ENCODE results near the gene ADISSP.

Gene ADISSP

DNA sequence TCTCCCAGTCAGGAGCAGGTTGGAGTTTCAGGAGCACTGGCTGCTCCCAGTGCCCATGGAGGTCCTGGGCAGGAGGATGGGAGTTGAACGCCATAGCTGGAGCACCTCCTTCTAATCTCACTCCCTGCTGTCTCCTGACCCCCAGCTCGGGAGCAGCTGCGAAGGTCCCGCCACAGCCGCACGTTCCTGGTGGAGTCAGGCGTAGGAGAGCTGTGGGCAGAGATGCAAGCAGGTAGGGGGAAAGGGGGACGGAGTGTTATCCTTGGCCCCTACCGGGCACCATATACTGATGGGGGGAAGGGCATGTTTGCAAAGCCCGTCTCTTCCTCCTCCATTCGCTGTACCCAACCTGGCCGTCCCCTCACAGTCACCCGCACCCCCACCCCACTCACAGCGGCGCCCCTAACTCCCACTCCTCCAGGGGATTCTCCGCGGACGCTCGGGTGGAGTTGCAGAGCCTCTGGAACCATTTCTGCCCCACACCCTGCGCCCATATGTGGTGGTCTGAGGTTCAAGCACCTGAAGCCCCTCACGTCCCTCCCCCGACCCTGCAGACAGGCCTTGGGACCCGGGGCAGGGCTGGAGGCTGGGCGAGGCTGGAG is 18.4 kb downstream of the ADISSP start:
- TF ChIP-seq, protein P1, sequence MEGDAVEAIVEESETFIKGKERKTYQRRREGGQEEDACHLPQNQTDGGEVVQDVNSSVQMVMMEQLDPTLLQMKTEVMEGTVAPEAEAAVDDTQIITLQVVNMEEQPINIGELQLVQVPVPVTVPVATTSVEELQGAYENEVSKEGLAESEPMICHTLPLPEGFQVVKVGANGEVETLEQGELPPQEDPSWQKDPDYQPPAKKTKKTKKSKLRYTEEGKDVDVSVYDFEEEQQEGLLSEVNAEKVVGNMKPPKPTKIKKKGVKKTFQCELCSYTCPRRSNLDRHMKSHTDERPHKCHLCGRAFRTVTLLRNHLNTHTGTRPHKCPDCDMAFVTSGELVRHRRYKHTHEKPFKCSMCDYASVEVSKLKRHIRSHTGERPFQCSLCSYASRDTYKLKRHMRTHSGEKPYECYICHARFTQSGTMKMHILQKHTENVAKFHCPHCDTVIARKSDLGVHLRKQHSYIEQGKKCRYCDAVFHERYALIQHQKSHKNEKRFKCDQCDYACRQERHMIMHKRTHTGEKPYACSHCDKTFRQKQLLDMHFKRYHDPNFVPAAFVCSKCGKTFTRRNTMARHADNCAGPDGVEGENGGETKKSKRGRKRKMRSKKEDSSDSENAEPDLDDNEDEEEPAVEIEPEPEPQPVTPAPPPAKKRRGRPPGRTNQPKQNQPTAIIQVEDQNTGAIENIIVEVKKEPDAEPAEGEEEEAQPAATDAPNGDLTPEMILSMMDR (IDR thresholded peaks at IDR 0.05; ENCODE audit: low read length, missing control alignments) = no peak
- H3K4me3 ChIP-seq (replicated peaks; ENCODE audit: low read depth, low read length) = no peak overlapping the region
- DNase-seq (ENCODE audit: low read depth) = no peak

DNA sequence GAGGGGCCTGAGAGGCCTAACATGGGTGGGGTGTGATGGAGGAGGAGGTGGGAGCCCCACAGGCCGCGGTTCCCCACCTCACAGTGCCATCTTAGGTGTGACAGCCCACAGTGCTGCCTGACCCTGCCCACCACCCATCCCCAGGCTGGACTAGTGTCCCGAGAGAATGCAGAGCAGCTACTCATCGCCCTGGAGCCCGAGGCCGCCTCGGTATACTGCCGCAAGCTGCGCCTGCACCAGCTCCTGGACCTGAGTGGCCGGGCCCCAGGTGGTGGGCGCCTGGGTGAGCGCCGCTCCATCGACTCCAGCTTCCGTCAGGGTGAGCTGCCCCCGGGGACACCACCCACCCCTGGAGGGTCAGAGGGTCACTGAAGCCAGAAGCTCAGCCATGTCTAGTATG is 19.5 kb downstream of the ADISSP start:
- DNase-seq (ENCODE audit: low read depth) = no peak
- no peak overlapping the region for H3K4me3 ChIP-seq (replicated peaks; ENCODE audit: low read depth, low read length)
- TF ChIP-seq, protein P1 (IDR thresholded peaks at IDR 0.05; ENCODE audit: low read length, missing control alignments) = no peak

DNA sequence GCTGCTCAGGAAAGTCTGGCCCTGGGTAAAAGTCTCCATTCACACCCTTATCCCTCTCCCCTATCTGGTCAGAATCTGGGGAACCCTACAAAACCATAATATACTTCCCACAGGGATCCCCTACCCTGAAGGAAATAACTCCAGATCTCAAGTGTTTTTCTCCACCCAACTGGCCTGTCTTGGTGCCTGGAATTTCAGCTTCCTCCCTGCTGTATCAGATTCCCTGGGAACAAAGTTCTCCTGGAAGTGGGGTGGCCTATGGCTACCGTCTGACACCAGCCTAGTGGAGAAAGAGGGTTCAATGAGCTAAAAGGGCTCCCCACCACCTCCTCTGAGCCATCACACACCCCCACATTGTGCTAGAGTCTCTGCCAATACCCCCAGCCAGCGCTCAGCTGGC is 20.1 kb downstream of the ADISSP start:
- DNase-seq (ENCODE audit: low read depth) = no peak
- no peak overlapping the region for H3K4me3 ChIP-seq (replicated peaks; ENCODE audit: low read depth, low read length)
- TF ChIP-seq, protein P1 (IDR thresholded peaks at IDR 0.05; ENCODE audit: low read length, missing control alignments) = no peak

DNA sequence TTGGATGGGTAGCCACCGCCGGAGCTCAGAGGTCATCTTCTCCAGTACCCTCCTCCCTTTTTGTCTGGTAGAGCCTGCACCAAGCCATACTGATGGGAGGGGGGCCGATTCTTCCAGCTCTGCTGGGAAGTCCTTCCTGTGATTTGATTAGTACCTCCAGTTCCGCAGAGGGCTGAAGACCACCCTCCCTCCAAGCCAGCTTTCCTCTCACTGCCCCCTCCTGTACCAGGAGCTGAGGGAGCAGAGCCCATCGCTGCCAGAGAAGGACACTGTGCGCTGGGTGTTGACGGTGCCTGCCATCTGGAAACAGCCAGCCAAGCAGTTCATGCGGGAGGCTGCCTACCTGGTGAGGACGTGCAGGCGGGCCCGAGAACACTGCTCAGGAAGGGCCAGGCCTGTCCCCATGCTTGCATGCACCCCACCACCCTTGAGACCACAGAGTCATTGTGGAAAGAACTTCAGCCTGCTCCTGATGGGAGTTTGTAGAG is 21.8 kb downstream of the ADISSP start:
- TF ChIP-seq, protein P1 (IDR thresholded peaks at IDR 0.05; ENCODE audit: low read length, missing control alignments) = no peak
- no peak for DNase-seq (ENCODE audit: low read depth)
- no peak overlapping the region for H3K4me3 ChIP-seq (replicated peaks; ENCODE audit: low read depth, low read length)

DNA sequence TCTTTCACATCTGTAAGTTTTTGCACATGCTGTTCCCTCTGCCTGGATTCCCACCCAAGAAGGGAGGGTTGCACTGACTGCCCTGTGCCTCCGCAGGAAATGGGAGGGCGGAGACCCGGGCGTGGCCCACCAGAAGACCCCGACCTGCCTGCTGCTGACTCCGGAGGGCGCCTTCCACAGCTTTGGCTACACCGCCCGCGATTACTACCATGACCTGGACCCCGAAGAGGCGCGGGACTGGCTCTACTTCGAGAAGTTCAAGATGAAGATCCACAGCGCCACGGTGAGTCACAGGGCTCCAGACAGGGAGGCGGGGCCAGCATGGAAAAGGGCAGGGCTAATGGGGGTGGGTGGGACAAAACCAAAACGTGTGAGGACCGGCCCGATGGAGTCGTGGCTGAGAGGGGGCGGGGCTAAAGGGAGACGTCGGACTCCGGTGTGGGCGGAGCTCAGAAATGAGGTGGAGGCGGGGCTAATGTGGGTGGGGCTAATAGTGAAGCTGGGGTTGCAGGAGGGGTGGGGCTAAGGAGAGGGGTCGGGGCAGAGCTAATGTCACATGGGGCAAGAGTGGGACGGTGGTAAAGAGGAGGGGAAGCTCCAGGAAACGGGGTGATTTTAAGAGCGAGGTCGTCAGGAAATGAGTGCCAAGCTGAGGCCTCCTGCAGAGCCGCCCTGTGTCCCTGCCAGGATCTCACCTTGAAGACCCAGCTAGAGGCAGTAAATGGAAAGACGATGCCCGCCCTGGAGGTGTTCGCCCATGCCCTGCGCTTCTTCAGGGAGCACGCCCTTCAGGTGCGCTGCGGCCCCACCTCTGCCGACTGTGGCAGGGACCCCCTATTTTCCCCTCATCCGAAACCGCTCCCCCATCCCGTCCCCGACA is 22.5 kb downstream of the ADISSP start:
- no peak overlapping the region for H3K4me3 ChIP-seq (replicated peaks; ENCODE audit: low read depth, low read length)
- TF ChIP-seq, protein P1 (IDR thresholded peaks at IDR 0.05; ENCODE audit: low read length, missing control alignments) = no peak
- DNase-seq (ENCODE audit: low read depth) = peak; percentile 21

DNA sequence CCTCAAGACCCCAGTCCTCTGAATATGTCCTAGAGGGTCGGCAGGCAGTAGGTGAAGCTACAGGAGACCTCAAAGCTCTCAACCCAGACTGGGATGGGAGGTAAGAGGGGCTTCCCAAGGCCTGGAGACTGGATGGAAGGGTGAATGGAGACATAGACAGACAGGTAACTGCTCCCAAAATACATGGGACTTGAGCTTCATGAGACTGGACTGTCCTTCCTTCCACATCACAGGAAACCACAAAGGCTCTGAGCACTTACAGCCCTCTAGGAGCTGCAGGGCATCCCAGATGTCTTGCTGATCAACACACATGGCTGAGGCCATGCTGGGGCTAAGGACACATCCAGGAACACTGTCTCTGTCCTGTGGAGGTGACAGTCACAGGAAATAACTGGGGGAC is 23.5 kb downstream of the ADISSP start:
- DNase-seq (ENCODE audit: low read depth) = no peak
- TF ChIP-seq, protein P1 (IDR thresholded peaks at IDR 0.05; ENCODE audit: low read length, missing control alignments) = no peak
- H3K4me3 ChIP-seq (replicated peaks; ENCODE audit: low read depth, low read length) = no peak overlapping the region

Data from fibroblast of pulmonary artery (primary cell).